SK-N-SH (cell line): Measurements from ENCODE around the gene NRTN.

Experiments used
- CTCF ChIP-seq: fragments of 200-600 bp; sonication (generic); IDR thresholded peaks from 2 replicates; pipeline ENCODE4 v1.6.1; 2017; ENCODE audit warnings: antibody characterized with exemption, mild to moderate bottlenecking, moderate library complexity
- EP300 ChIP-seq, 2 experiments: IDR thresholded peaks; 2 replicates each; pipeline versions ENCODE4 v1.4.0 to v1.6.1; 2012; ENCODE audit warnings: borderline replicate concordance in 1 of 2, low read depth in 1 of 2, low read length in 1 of 2
- FOXM1 ChIP-seq: IDR thresholded peaks from 2 replicates; pipeline ENCODE4 v1.4.0; 2012; ENCODE audit warnings: low read depth, mild to moderate bottlenecking
- GABPA ChIP-seq: IDR thresholded peaks from 2 replicates; pipeline ENCODE4 v1.4.0; 2012; ENCODE audit warnings: low read depth, mild to moderate bottlenecking
- MAX ChIP-seq: IDR thresholded peaks from 2 replicates; pipeline ENCODE4 v1.4.0; 2012; ENCODE audit warnings: low read depth
- POLR2AphosphoS5 ChIP-seq: IDR thresholded peaks from 2 replicates; pipeline ENCODE4 v1.6.1; 2012; ENCODE audit warnings: low read depth, low read length
- RAD21 ChIP-seq: IDR thresholded peaks from 2 replicates; pipeline ENCODE4 v1.6.1; 2012; ENCODE audit warnings: mild to moderate bottlenecking, low read length
- RCOR1 ChIP-seq: fragments of 150-350 bp; IDR thresholded peaks from 2 replicates; pipeline ENCODE4 v1.6.1; 2017; ENCODE audit warnings: antibody characterized with exemption, low read length
- REST ChIP-seq: IDR thresholded peaks from 2 replicates; pipeline ENCODE4 v1.6.1; 2012; ENCODE audit warnings: mild to moderate bottlenecking, low read depth, low read length, moderate library complexity
- RXRA ChIP-seq: IDR thresholded peaks from 2 replicates; pipeline ENCODE4 v1.4.0; 2012; ENCODE audit warnings: low read depth, mild to moderate bottlenecking, borderline replicate concordance
- USF1 ChIP-seq: IDR thresholded peaks from 2 replicates; pipeline ENCODE4 v1.4.0; 2012; ENCODE audit warnings: low read depth, borderline replicate concordance
- USF2 ChIP-seq: fragments of 150-350 bp; IDR thresholded peaks from 2 replicates; pipeline ENCODE4 v1.6.1; 2017; ENCODE audit warnings: antibody characterized with exemption, low read length, low read depth, borderline replicate concordance
- YY1 ChIP-seq: IDR thresholded peaks from 2 replicates; pipeline ENCODE4 v1.4.0; 2012; ENCODE audit warnings: low read depth, mild to moderate bottlenecking

GRCh38 chr19:5778402-5778801 is 26.5 kb upstream of the NRTN start:
- TF ChIP-seq EP300 (IDR thresholded peaks at IDR 0.05; ENCODE audit: borderline replicate concordance in 1 of 2, low read depth in 1 of 2, low read length in 1 of 2) (no peak), CTCF (no peak), REST (no peak), GABPA (no peak), YY1 (no peak), USF1 (no peak), FOXM1 (no peak), POLR2AphosphoS5 (no peak), USF2 (no peak), MAX (no peak), RAD21 (no peak), RCOR1 (no peak), RXRA (no peak)
